NCI-H2227 (cell line): ENCODE measurements around the gene IKZF2.
"Not testable (repeated sequence)": the region's sequence is repeated elsewhere in the genome, so short reads cannot be mapped to it uniquely, and the experiment has no call there.

Source experiments
- DNase-seq: peaks from one replicate; lab custom pipeline; 2025; ENCODE audit not compliant: unreplicated experiment; lab: John Stamatoyannopoulos, UW

Gene IKZF2

DNA sequence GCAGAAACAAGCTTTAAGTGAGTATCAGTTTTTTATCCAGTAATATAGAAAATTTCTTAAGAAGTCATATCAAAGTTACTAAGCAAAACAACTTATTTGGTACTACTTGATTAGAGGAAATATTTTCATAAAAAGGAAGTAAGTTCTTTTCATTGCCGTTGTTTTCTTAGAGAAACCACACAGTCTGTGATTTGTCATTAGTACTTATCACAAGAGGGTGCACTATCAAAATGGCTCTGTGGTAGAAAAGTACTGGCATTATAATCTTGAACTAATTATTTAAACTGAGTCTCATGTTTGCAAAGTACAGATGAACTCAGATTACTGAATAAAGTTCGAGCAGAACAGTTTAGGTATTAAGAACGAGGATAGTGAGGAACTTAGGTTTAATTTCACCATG is 93.4 kb downstream of the IKZF2 start:
- no peak for DNase-seq

DNA sequence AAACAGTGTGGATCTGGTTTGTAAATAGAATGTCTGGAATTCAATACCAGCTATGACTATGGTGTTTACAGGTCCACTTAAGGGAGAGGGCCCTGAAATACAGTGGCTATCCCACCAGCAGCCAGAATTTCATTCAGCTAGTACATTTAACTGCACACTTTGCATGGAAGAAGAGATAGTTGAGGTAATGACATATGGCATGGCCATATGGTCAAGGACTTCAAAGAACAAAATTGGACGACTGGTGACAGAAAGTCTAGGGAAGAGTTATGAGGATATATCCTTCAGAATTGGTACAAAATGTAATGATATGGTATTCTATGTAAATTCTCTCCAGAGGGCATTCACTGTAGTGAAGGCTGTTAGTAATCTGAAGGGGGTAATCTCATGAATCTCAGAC is 105.0 kb downstream of the IKZF2 start:
- no peak for DNase-seq

DNA sequence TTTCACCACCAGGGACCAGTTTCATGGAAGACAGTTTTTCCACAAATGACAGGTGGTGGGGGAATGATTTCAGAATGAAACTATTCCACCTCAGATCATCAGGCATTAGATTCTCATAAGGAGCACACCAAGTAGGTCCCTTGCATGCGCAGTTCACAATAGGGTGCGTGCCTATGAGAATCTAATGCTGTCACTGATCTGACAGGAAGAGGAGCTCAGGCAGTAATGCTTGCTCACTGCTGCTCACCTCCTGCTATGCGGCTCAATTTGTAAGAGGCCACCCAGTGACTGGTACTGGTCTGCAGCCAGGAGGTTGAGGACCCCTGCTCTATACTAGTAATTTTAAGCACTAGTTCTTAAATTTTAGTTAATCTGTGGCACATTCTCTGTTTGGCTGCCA is 107.8 kb downstream of the IKZF2 start:
- DNase-seq = no peak

DNA sequence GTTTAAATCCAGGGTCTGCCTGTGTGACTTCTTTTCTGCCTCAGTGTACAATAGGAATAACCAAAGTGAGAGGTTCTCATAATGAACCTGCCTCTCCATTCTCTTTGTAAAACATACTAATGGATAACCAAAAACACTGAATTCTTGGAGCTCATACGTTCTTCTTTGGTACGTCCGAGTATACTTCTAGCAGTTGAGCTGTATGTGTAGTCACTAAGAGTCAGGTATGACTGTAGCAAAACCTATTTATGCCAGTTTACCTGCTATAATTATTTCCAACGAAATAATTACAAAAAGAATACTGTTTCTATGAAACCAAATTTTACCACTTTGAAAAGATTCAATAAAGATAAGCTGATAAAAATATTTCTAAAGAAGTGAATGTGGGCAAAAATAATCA is 109.2 kb downstream of the IKZF2 start:
- DNase-seq = no peak

DNA sequence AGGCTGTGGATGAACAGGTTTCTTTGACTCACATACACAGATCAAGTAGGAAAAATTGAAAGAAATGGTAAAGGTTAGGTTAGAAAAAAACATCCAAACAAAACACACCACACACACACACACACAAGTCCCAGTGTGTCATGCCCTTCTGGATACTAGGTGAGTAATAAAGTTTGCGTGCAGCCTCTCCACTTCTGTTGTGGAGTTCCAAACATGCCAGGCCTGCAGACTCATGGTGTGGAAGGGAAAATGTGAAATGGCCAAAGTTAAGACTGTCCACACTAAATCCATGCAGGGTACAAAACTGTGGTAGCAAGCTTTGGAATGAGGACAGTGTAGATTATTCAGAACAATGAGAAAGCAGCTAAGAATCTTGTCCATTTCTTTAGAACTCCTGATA is 114.6 kb downstream of the IKZF2 start:
- DNase-seq = no peak

DNA sequence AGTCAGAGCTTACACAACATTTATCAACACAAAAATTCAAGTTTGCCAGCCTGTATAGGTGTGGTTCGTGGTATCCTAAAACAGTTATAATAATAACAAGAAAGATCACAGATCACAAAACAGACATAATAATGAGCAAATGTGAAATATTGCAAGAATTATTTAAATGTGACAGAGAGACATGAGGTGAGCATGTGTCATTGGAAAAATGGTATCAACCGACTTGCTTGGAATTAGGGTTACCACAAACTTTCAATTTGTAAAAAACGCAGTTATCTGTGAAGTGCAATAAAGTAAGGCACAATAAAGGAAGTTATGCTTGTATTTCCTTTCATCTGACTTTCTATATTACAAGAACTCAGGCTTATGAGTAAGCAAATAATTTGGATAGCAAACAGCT is 116.8 kb downstream of the IKZF2 start:
- no peak for DNase-seq

DNA sequence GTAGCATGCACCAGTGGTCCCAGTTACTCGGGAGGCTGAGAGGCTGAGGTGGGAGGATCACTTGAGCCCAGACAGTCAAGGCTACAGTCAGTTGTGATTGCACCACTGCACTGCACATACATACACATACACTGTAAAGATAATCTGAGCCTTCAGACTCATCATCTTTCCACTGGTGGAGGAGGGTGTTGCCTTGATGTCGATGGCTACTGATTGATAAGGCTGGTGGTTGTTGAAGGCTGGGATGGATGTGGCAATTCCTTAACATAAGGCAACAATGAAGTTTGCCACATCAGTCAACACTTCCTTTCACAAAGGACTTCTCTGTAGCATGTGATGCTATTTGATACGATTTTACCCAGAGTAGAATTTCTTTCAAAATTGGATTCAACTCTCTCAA is 118.8 kb downstream of the IKZF2 start:
- no peak for DNase-seq

DNA sequence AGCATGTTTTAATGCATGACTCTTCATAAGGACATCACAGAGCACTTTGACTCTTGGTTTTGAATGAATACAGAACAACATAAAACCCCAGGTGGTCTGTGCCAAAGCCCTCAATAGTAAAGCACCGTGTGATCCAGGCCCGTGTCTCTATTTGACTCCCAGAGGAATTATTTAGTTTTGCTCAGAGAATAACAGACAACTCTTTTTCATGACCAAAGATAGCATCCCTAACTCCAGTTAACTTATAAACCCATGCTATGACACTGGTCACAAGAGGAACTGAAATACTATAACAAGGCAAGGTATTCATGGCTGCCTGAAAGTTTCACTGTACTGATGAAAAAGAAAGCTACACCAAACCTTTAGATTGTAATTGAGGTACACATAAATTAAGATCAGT is 128.4 kb downstream of the IKZF2 start:
- DNase-seq = no peak

DNA sequence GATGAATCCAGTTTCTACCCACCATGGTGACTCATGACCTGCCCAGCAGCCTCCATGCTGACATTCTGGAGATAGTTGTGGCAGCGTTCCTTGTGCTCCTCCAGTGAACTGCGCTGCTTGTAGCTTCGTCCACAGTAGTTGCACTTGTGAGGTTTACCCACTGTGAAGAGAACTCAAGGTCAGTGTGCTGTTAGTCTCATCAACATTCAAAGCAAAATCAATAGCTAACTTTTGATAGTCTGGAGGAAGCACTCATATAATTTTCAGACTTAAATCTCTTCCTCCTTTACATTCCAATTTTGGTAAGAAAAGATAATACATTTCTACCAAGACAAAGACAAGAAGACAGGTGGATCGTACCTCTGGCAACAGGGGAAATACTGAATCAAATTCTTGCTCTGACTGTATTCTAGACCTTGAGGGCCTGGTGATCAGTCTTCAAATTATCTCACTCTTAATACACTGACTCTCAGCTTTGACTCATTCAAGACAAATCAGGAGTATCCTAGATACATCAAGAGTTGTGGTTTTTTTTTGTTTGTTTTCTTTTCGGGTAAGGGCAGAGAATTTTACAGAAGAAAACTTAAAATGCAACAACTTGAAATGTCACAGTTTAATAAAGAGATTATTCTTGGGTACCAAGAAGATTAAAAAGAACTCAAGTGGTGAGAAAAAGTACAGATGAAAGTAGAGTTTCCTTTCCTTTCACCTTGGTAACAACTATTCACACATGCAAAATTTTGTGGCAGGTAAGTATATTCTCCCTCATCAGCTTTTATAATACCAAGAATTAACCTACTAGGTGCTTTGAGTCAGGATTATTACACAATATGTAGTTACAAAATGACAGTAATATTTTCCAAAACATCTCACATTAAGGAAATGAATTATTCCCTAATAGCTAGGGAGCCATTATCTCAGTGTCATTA is 129.2 kb downstream of the IKZF2 start:
- DNase-seq = no peak

DNA sequence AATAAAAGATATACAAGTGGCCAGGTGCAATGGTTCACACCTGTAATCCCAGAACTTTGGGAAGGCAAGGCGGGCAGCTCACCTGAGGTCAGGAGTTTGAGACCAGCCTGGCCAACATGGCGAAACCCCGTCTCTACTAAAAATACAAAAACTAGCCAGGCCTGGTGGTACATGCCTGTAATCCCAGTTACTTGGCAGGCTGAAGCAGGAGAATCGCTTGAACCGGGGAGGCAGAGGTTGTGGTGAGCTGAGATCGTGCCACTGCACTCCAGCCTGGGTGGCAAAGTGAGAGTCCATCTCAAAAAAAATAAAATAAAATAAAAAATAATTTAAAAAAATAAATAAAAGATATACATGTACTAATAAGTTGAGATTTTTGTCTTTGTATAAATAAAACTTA is 130.5 kb downstream of the IKZF2 start:
- DNase-seq = not testable (repeated sequence)

DNA sequence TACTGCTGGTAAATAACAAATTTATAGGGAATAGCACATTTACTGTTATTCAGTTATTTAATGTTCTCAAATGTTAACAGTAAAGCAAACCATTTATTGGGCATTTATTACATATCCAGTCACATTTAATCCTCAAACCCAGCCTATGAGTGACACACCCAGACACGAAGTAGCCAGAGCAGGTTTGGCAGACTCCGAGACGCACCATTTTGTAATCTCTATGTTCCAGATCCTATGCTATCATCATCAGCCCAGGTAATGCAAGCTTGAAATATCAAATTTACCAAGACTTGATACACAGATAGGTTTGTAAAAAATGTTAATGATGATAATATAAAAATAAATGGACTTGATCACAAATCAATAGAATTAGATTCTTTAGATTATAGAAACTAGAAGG is 131.1 kb downstream of the IKZF2 start:
- no peak for DNase-seq

DNA sequence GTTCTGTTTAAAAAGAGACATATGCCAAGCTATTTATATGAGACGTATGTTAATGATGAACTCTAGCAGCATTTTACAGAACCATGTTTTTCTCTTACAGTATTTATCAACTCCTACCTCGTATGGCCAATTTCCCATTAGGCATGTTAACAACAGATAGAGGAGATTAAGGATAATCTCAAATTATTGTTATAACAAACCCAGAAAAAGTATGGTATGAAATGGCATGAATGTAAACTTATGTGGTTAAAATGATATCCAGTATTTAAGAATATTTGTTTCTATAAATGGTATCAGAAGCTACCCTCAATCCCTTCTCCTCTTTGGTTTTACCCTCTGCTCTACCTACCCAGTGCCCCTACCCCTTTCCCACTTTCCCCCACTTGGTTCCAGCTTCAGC is 132.0 kb downstream of the IKZF2 start:
- DNase-seq = no peak

DNA sequence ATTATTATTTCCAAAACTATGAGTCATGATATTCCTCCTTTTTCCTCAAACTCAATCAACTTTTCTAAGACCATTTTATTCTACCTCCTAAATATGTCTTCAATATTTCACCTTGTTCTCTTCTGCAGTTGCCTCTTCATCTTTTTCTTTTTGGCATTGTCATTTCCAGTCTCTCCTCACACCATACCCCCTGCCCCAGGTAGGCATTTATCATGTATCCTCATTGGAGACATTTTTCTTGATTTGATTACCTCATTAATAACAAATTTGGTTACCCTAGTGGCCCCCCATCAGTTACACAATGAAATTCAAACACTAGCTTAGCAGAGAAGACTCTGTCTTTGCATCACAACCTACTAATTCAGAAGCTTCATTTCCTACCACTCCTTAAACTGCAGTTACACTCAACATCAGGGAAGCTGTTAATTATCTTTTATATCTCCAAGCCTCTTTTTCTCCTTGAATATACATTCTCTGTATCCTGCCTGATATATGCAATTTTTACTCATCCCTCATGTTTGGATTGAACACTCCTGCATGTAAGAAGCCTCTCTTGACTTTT is 133.0 kb downstream of the IKZF2 start:
- no peak for DNase-seq

DNA sequence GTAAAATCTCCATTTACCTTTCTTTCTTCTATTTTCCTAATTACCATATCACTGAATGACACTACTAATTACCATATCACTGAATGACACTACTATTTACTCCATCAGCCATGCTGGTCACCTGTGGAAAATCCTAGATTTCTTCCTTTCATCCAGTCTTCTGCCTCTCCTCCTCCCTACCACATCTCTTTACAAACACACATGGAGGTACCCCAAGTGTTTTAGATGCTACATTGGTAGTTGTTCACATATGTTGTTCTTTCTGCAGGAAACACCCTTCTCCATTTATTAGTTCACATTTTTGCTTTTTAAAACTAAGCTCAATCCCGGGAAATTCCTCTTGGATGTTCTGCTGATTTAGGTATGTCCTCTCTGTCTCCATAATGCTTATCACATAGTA is 134.0 kb downstream of the IKZF2 start:
- DNase-seq = no peak

DNA sequence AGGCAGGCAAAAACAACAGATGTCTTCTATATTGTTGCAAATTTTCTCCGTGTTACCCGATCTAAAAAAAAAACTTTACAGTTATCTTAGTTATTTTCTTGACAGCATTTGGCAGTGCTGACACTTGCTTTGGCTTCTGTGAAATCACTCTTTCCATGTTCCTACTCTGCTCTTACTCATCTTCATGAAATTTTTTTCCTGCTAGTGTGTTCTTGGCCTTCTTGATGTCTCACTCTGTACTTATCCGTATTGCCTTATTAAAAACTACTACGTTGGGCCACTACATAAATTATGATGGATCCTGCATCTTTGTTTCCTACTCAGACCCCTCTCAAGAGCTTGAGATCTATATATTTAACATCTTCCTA is 134.4 kb downstream of the IKZF2 start:
- no peak for DNase-seq

DNA sequence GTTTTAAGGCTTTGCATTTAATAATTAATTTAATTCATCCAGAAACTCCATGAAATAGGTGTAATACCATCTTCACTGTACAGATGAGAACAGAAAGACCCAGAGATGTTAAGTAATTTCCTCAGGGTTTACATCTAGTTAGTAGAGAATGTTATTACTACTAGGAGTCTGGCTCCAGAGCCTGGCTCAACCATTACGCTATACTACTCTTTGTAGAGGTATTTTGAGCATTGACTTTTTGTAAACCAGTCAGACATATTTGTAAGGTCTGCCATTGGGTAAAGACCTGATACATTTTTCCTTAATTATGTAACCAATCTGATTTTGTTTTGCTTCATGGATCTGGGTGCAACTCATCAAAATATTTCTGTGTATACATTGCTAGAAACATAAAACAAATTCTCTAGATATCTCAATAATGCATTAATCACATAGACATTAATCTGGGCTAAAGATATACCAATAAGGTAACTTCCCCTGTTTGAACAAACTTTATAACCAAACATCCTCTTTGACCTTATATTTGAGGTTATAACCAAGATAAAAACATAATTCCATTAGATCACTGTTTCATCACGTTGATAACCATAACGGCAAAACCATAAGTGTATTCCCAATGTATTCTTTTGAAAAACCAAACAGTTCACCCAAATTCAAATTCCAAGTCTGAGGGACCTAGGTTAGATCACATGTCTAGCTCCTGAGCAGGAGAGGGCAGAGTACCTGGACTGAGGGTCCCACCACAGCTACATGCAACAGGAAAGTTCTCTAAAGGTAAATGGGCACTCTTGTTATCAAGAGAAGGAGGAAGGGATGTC is 135.0 kb downstream of the IKZF2 start:
- DNase-seq = no peak

DNA sequence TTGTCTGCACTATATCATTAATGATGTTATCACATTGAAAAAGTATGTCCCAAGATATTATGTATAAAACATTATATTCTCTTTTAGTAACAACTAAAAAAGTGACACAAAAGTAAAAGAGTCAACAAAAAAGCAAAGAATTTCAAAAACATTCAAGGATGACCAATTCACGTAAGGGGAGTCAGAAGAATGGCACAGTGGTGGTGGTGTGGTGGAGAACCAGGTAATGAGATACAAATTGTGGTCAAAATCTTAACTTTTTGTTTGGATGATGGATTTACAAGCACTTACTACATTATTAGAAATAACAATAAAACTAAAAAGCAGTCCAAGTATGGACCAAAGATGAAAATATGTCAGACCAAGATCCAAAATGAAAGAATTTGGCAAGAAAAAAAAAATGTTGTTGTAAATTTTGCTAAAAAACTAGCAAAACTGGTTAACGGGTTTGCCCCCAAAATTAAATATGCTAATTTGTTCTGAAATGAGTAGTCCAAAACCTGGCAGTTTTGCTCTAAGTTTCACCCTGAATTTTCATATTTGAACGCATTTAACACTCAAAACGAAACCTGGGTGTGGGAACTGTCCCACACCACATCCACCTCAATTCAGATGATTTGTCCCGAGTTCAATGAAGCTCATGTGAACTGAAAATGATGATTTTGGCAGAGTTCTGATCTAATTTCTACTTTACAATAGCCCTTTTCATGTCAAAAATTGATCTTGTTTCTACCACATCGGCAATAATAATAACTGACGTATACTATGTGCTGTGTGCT is 135.8 kb downstream of the IKZF2 start:
- no peak for DNase-seq

DNA sequence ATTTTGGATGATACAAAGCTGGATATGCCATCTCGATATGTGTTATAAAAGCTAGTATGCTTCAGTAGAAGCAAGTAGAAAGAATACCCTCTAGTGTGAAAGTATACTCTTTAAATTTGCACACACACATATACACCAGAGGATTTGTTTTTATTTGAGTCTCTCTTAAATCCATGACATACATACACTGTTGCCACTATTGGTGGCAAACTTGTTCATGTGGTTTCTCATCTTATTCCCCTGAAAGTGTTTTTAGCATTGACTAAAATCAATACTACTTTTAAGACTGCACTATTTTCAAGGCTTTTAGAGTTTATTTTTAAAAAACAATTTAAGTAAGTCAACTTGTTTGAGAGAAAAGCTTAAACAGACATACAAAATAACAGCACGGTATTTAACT is 137.4 kb downstream of the IKZF2 start:
- DNase-seq = no peak

DNA sequence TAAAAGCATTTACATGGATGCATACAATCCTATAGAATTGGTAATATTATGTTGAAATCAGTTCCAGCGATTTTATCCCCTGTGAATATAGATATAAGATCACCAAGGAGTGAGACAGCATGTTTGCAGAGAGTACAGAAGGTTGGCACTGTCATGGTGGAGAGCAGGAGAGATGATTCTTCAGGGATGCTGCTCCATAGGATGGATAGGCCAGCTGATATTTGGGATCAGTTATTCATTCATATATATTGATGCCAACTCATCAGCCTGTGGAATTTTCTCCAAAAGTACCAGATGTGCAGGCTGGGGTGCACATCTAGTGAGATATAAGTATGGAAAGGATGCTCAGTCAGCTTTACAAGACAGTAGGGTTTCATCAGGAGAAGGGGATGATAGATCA is 139.9 kb downstream of the IKZF2 start:
- no peak for DNase-seq

DNA sequence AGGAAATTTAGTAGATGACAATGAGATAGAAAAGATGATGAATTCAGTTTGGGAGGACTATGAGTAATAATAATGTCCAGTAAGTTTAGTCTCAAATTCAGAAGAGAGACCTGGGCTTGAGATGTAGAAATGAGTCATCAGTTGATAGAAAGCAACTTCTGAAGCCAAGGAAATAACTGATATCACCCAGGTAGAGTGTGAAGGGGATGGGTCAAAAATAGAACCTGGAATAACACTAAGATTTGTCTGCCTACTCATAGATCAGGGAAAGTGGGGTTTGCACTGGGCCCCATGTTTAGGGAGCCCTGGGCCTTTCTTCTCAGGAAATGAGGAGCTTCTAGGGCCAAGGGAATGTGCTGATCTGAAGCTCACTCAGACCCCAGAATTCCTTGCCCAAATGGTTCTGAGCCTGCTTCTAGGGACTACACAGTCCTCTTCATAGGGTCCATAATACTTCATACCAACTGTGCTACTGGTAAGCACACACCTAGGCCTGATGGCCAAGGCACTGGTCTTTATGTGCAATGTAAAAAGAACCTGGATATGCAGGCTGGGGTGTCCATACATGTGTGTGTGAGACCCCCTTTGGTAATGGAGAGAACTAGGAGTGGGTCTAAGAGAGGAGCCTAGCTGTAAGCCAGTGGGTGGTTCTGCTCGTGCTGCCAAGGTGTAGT is 141.2 kb downstream of the IKZF2 start:
- DNase-seq = no peak
